OCI-LY3 (cell line): ENCODE measurements around the gene NRSN2.

Source experiments
- EZH2phosphoT487 ChIP-seq: fragments of 200-600 bp; shearing (Covaris generic); IDR thresholded peaks from 2 replicates; pipeline ENCODE4 v1.6.1; 2018; ENCODE audit warnings: antibody characterized with exemption, mixed run types, low read depth
- TF ChIP-seq, protein P1 (sequence below): fragments of 200-600, 300-600 bp; sonication (generic); IDR thresholded peaks from 2 replicates; pipeline ENCODE4 v1.5.1; 2014; ENCODE audit warnings: antibody characterized with exemption, low read length, low read depth

DNA sequence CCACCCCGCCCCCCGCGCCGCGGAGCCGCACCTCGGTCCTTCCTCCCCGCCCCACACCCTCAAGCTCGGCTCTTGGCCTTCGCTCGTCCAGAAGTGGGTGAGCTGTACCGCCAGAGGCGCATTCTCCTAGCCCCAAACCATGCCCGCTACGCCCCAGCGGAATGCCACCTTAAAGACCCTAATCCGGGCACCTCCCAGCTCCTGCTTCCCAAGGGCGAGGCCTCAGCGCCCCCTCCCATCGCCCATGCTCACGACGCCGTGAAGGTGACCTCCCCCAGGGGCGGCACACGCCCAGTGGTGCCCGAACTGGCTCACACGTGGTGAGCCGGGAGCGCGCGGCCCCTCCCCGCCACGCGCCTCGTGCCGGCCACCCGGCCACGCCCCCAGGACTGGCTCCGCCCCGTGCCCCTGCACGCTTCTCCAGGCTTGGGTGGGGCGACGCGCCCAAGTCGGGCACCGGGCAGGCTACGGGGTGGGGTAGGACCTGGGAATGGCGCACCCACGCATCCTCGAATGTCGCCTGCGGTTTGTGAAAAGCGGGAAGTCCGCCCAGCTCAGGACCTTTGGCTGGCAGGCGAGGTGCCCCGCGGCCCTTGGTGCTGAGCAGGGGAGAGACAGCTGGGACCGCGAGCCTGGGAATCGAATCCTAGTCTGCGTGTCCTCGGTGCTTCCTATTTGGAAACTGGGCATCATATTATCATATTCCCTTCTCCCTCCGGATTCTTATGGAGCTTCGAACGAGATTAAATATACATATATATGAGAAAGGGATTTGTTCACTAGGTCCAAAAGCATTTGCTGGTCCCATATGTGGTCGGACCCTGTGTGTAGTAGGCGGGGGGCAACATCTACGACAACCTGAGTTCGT lies 22.5 kb upstream of the NRSN2 start:
- TF ChIP-seq, protein P1, sequence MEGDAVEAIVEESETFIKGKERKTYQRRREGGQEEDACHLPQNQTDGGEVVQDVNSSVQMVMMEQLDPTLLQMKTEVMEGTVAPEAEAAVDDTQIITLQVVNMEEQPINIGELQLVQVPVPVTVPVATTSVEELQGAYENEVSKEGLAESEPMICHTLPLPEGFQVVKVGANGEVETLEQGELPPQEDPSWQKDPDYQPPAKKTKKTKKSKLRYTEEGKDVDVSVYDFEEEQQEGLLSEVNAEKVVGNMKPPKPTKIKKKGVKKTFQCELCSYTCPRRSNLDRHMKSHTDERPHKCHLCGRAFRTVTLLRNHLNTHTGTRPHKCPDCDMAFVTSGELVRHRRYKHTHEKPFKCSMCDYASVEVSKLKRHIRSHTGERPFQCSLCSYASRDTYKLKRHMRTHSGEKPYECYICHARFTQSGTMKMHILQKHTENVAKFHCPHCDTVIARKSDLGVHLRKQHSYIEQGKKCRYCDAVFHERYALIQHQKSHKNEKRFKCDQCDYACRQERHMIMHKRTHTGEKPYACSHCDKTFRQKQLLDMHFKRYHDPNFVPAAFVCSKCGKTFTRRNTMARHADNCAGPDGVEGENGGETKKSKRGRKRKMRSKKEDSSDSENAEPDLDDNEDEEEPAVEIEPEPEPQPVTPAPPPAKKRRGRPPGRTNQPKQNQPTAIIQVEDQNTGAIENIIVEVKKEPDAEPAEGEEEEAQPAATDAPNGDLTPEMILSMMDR: 0 out of 2 replicates have a peak, but pooled peaks have one; percentile 13
- TF ChIP-seq EZH2phosphoT487: no peak
